ENCODE results near the gene CDH23. TPM values are rescaled to one million over a fixed set of nuclear protein-coding genes. Genes with fewer than 3 reads are reported as not detected.

Gene CDH23
- polyA plus RNA-seq, 1 donor from 2014 or later = 6.6 TPM

DNA sequence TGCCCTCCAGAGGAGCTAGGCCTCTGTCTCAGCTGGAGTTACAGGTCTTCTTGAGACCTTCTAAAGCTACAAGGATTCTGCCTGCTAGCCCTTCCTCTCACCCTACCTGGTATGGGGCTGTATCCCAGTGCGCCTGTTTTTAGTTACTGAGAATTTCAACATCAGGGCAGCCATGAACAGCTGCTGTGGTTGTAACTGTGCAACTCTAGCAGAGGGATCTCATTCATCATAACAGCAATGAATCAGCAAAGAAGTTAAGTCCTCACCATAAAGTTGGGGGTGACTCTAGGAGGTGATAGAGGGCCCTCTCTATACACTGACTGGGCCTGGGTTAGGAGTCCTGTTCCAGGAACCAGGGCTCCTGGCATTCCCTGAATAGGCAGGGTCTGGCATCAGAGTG is 14.0 kb upstream of the CDH23 start:
- Histone ChIP-seq H3K79me2 (replicated peaks; ENCODE audit: insufficient read depth, low read length) (no peaks in the 10 kb centered on the region), H3K36me3 (ENCODE audit: insufficient read depth, low read length) (no peaks in the 10 kb centered on the region), H3K27ac (ENCODE audit: low read length) (no peak overlapping the region), H3K27me3 (ENCODE audit: insufficient read depth, low read depth, low read length) (no peaks in the 10 kb centered on the region), H3K4me2 (ENCODE audit: low read length) (no peak overlapping the region), H3F3A (ENCODE audit: insufficient read depth, low read length, poor library complexity, severe bottlenecking) (no peaks in the 10 kb centered on the region), H2AFZ (ENCODE audit: low read depth, low read length) (no peak overlapping the region), H3K9ac (ENCODE audit: low read length) (no peak overlapping the region), H3K9me2 (ENCODE audit: insufficient read depth, low read length) (no peaks in the 10 kb centered on the region), H4K20me1 (ENCODE audit: insufficient read depth) (no peaks in the 10 kb centered on the region), H3K9me3 (ENCODE audit: low read length) (no peaks in the 10 kb centered on the region), H3K4me3 (ENCODE audit: low read length) (no peak overlapping the region)
- no peak for TF ChIP-seq POLR2AphosphoS5 (IDR thresholded peaks at IDR 0.05)
- no peak for TF ChIP-seq REST (IDR thresholded peaks at IDR 0.05; ENCODE audit: borderline replicate concordance)
- TF ChIP-seq CTCF (IDR thresholded peaks at IDR 0.05; ENCODE audit: poor library complexity, severe bottlenecking) = no peak
- TF ChIP-seq TAF1 (IDR thresholded peaks at IDR 0.05; ENCODE audit: low read depth) = no peak
- TF ChIP-seq SMC3 (conservative IDR thresholded peaks at IDR 0.05; ENCODE audit: poor library complexity) = no peak
- TF ChIP-seq EZH2 (IDR thresholded peaks at IDR 0.05; ENCODE audit: borderline replicate concordance, insufficient read depth, low read length, poor library complexity, severe bottlenecking) = no peak

DNA sequence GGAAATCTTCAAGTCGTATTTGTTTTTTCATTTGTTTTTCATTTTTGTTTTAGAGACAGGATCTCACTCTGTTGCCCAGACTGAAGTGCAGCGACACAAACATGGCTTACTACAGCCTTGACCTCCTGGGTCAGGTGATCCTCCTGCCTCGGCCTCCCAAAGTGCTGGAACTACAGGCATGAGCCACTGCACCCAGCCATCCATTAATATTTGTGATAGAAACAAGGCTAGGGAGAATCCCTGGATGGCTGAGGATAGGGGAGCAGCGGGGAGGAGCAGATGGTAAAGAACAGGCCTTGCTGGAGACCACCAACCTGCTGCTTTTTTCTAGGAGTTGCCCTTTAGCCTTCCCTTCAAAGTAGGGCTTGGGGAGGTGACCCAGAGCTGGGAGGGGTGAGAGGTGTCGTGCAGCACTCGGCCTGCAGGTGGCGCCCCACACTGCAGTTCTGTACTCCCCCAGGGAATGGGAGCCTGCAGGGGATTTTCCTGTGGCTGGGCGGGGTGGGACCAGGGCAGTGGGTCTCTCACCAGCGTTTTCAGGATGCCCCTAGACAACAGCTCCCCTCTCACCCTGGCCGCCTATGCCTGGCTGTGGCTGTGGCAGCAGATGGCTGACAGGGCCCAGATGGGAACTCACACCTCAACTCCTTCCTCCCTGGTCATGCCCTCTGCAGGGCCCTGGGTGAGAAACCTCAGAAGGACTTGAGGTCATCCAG is 12.6 kb upstream of the CDH23 start:
- Histone ChIP-seq H2AFZ (ENCODE audit: low read depth, low read length) (no peak overlapping the region), H3K27ac (ENCODE audit: low read length) (no peak overlapping the region), H3F3A (ENCODE audit: insufficient read depth, low read length, poor library complexity, severe bottlenecking) (no peaks in the 10 kb centered on the region), H3K79me2 (replicated peaks; ENCODE audit: insufficient read depth, low read length) (no peaks in the 10 kb centered on the region), H3K9me2 (ENCODE audit: insufficient read depth, low read length) (no peaks in the 10 kb centered on the region), H3K4me3 (ENCODE audit: low read length) (no peak overlapping the region), H3K36me3 (ENCODE audit: insufficient read depth, low read length) (no peaks in the 10 kb centered on the region), H3K27me3 (ENCODE audit: insufficient read depth, low read depth, low read length) (no peaks in the 10 kb centered on the region), H3K9ac (ENCODE audit: low read length) (no peak overlapping the region), H4K20me1 (ENCODE audit: insufficient read depth) (no peaks in the 10 kb centered on the region), H3K9me3 (ENCODE audit: low read length) (no peaks in the 10 kb centered on the region), H3K4me2 (ENCODE audit: low read length) (no peak overlapping the region)
- TF ChIP-seq TAF1 (IDR thresholded peaks at IDR 0.05; ENCODE audit: low read depth) (no peak), CTCF (IDR thresholded peaks at IDR 0.05; ENCODE audit: poor library complexity, severe bottlenecking) (peak; percentile 74), MXI1 (conservative IDR thresholded peaks at IDR 0.05; ENCODE audit: poor library complexity, severe bottlenecking) (no peak), RAD21 (conservative IDR thresholded peaks at IDR 0.05) (peak; percentile 73), POLR2AphosphoS5 (IDR thresholded peaks at IDR 0.05) (no peak), EP300 (conservative IDR thresholded peaks at IDR 0.05; ENCODE audit: poor library complexity, severe bottlenecking) (no peak), SMC3 (conservative IDR thresholded peaks at IDR 0.05; ENCODE audit: poor library complexity) (peak; percentile 80), EZH2 (IDR thresholded peaks at IDR 0.05; ENCODE audit: borderline replicate concordance, insufficient read depth, low read length, poor library complexity, severe bottlenecking) (no peak), REST (IDR thresholded peaks at IDR 0.05; ENCODE audit: borderline replicate concordance) (no peak)

Data from neural cell (in vitro differentiated cells).